ENCODE measurements around the gene SMAD9. TPM values are rescaled to one million over a fixed set of nuclear protein-coding genes. Genes with fewer than 3 reads are reported as not detected.

The SMAD9 gene
- total and polyA plus RNA-seq, 2 of the 8 experiments (the other 6 are each of a cell fraction or from before 2014, with no cell fraction given), result 0.45 to 1.0 TPM

DNA sequence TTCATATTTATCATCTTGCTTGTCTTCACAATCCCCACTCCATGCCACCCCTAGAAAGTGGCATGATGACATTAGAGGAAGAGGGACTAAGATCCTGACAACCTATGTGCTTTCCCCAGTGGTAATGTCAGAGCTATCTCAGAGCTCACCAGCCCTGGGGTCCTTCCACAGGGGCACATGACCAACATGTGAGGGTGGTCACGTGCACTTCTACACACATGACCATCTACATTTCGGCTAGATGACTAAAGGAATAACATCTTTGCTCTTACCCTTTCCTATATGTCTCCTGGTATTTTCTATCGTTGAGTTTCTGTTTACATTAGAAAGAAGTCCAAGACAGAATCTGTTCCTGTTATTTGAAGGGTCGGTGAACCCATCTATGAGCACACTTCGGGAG, 54.8 kb downstream of the SMAD9 start:
- 99% methylated on average over 5 of the region's 5 CpGs; no CpG with 5 or more reads in 1 of the 2 experiments for WGBS, 2 experiments (ENCODE audit: extremely low coverage in 1 of 2, insufficient coverage in 1 of 2, insufficient read length in 1 of 2, insufficient replicate concordance in 2 of 2, low coverage in 1 of 2, low lambda C conversion rate in 2 of 2, missing lambda C conversion rate in 1 of 2)
- CTCF ChIA-PET (ENCODE audit: partially characterized antibody), result interaction anchor here (0.9 to 1.0 kb wide), 2 partner anchors 26 to 115 kb away, joined by 3 read pairs; no protein-coding TSS in a partner anchor
- no peak for TF ChIP-seq SRF (IDR thresholded peaks at IDR 0.05; ENCODE audit: low read depth, low read length)
- no peak for TF ChIP-seq KDM1A (IDR thresholded peaks at IDR 0.05; ENCODE audit: borderline replicate concordance, low read length)
- TF ChIP-seq PHF8 (conservative IDR thresholded peaks at IDR 0.05; ENCODE audit: low read depth, low read length), result no peak
- TF ChIP-seq, protein P1, sequence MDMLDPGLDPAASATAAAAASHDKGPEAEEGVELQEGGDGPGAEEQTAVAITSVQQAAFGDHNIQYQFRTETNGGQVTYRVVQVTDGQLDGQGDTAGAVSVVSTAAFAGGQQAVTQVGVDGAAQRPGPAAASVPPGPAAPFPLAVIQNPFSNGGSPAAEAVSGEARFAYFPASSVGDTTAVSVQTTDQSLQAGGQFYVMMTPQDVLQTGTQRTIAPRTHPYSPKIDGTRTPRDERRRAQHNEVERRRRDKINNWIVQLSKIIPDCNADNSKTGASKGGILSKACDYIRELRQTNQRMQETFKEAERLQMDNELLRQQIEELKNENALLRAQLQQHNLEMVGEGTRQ (IDR thresholded peaks at IDR 0.05; ENCODE audit: low read length), result no peak
- TF ChIP-seq CBX5 (IDR thresholded peaks at IDR 0.05; ENCODE audit: low read depth, low read length), result no peak
- TF ChIP-seq HDAC2 (IDR thresholded peaks at IDR 0.05; ENCODE audit: borderline replicate concordance in 1 of 2, low read depth in 2 of 2, low read length in 2 of 2), result no peak
- no peak for TF ChIP-seq POLR2A (IDR thresholded peaks at IDR 0.05; ENCODE audit: control extremely low read depth in 1 of 2, low read depth in 2 of 2, low read length in 2 of 2)
- no peak for TF ChIP-seq RNF2 (IDR thresholded peaks at IDR 0.05; ENCODE audit: borderline replicate concordance, low read depth, low read length, missing control alignments, poor library complexity, severe bottlenecking)
- no peak for TF ChIP-seq BACH1 (IDR thresholded peaks at IDR 0.05; ENCODE audit: low read length)
- TF ChIP-seq CEBPB (IDR thresholded peaks at IDR 0.05; ENCODE audit: low read depth, low read length), result no peak
- TF ChIP-seq SP2 (IDR thresholded peaks at IDR 0.05; ENCODE audit: low read length), result no peak
- TF ChIP-seq SIRT6 (IDR thresholded peaks at IDR 0.05; ENCODE audit: low read length), result no peak
- no peak for TF ChIP-seq BRCA1 (IDR thresholded peaks at IDR 0.05; ENCODE audit: low read depth, low read length)
- TF ChIP-seq TBP (IDR thresholded peaks at IDR 0.05; ENCODE audit: low read depth, low read length), result no peak

More for the DNA sequence above, 54.8 kb downstream of the SMAD9 start:
- no peak overlapping the region for H2BK12ac ChIP-seq (ENCODE audit: low read depth, low read length)
- DNase-seq (ENCODE audit: low read depth in 1 of 2, low spot score in 2 of 2) (no peak), FAIRE-seq (no peak)
- H3K23me2 ChIP-seq (ENCODE audit: low read depth, low read length), result no peaks in the 10 kb centered on the region
- H2BK15ac ChIP-seq (ENCODE audit: low read length), result no peak overlapping the region
- H4K91ac ChIP-seq (replicated peaks; ENCODE audit: insufficient read length, low read length), result no peak overlapping the region
- H3K27me3 ChIP-seq (replicated peaks in 1 of 4; ENCODE audit: control insufficient read depth in 3 of 4, extremely low read depth in 1 of 4, insufficient read depth in 3 of 4, low read length in 3 of 4), result no peaks in the 10 kb centered on the region
- H2AK5ac ChIP-seq (ENCODE audit: low read depth, low read length), result no peak overlapping the region
- no peak overlapping the region for H3K27ac ChIP-seq (ENCODE audit: low read depth, low read length)
- no peak overlapping the region for H4K5ac ChIP-seq (ENCODE audit: insufficient read length, low read depth, low read length)
- H4K20me1 ChIP-seq (replicated peaks in 1 of 2; ENCODE audit: control insufficient read depth in 1 of 2, insufficient read depth in 2 of 2, low read length in 2 of 2), result no peaks in the 10 kb centered on the region
- POLR2A ChIA-PET (ENCODE audit: partially characterized antibody), result interaction anchor here (0.7 kb wide), 1 partner anchor 9 kb away, joined by 3 read pairs; no protein-coding TSS in a partner anchor
- no peak overlapping the region for H3K9ac ChIP-seq (replicated peaks in 1 of 4; ENCODE audit: extremely low read depth in 1 of 4, low read depth in 3 of 4, low read length in 3 of 4)
- H4K8ac ChIP-seq (ENCODE audit: extremely low read depth, insufficient read depth, low read length), result no peak overlapping the region
- H2BK120ac ChIP-seq (replicated peaks; ENCODE audit: low read depth, low read length), result no peak overlapping the region
- H3K79me2 ChIP-seq (ENCODE audit: control insufficient read depth in 1 of 2, insufficient read depth in 2 of 2, low read length in 2 of 2), result no peaks in the 10 kb centered on the region
- H3K36me3 ChIP-seq (ENCODE audit: control insufficient read depth in 2 of 4, insufficient read depth in 4 of 4, low read length in 3 of 4), result no peaks in the 10 kb centered on the region
- H3K4me3 ChIP-seq (ENCODE audit: extremely low read depth in 1 of 4, insufficient read depth in 2 of 4, low read depth in 3 of 4, low read length in 4 of 4), result no peak overlapping the region
- H3K9me3 ChIP-seq (ENCODE audit: insufficient read depth in 2 of 2, low read depth in 1 of 2, low read length in 1 of 2), result no peaks in the 10 kb centered on the region
- H2BK20ac ChIP-seq (ENCODE audit: low read length), result no peak overlapping the region
- no peak overlapping the region for H3K4me2 ChIP-seq (ENCODE audit: insufficient read depth in 1 of 2, low read depth in 2 of 2, low read length in 2 of 2)
- peaks cover 0 to 4% (median 2%) of the 10 kb centered on the region in 4 experiments; a peak in 2 of 7 replicates for H3K4me1 ChIP-seq (replicated peaks in 1 of 4; ENCODE audit: control insufficient read depth in 3 of 4, insufficient read depth in 4 of 4, low read length in 3 of 4)
- no peak overlapping the region for H3K56ac ChIP-seq (replicated peaks; ENCODE audit: insufficient read length, low read depth, low read length)
- no peak overlapping the region for H3K14ac ChIP-seq (ENCODE audit: insufficient read length)
- no peak overlapping the region for H3K23ac ChIP-seq (ENCODE audit: insufficient read length)
- no peak overlapping the region for H3K18ac ChIP-seq (ENCODE audit: extremely low read depth, low read length)
- H2AFZ ChIP-seq (ENCODE audit: low read length), result no peak overlapping the region
- no peak overlapping the region for H2BK5ac ChIP-seq (ENCODE audit: low read depth, low read length)
- no peaks in the 10 kb centered on the region for H3K79me1 ChIP-seq (ENCODE audit: low read depth, low read length)
- H3K4ac ChIP-seq (replicated peaks; ENCODE audit: insufficient read length, low read depth, low read length), result no peak overlapping the region
